ENCODE results near the gene KCNIP3.

KCNIP3 gene

GRCh38 chr2:95332036-95332435 lies 34.9 kb downstream of the KCNIP3 start:
- TF ChIP-seq OSR1 (CRISPR knock-in tag; IDR thresholded peaks at IDR 0.05), result no peak
- no peak for TF ChIP-seq ISL1 (CRISPR knock-in tag; IDR thresholded peaks at IDR 0.05)
- no peak for TF ChIP-seq ZFP3 (CRISPR knock-in tag; IDR thresholded peaks at IDR 0.05)
- no peak for TF ChIP-seq ZFP30 (CRISPR knock-in tag; IDR thresholded peaks at IDR 0.05)
- TF ChIP-seq BACH2 (CRISPR knock-in tag; IDR thresholded peaks at IDR 0.05; ENCODE audit: borderline replicate concordance), result no peak
- ATAC-seq, result no peak

DNA sequence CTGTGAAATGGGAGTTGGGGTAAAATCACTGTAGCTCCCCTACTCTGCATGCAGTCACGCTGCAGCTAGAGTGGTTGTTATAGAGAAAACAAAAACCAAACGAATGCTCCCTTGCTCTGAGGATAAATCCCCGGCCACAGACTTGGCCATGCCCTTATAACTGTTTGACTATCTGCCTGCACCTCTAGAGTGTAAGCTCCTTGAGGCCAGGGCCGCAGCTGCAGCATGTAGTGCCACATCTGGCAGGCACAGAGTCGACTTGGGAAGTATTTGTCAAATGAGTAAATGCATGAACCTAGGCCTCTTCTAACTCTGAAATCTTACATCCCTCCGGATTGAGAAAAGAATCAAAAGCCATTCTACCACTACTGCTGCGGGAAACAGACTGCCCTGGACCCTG lies 35.9 kb downstream of the KCNIP3 start:
- ATAC-seq, result no peak
- TF ChIP-seq ZNF565 (CRISPR knock-in tag; conservative IDR thresholded peaks at IDR 0.05; ENCODE audit: low read depth) (no peak), GLIS3 (CRISPR knock-in tag; IDR thresholded peaks at IDR 0.05) (no peak), SNAI2 (CRISPR knock-in tag; IDR thresholded peaks at IDR 0.05) (no peak), TCF4 (CRISPR knock-in tag; IDR thresholded peaks at IDR 0.05; ENCODE audit: borderline replicate concordance) (no peak), TOX (CRISPR knock-in tag; IDR thresholded peaks at IDR 0.05; ENCODE audit: borderline replicate concordance) (no peak), ZNF8 (CRISPR knock-in tag; IDR thresholded peaks at IDR 0.05) (no peak), TSHZ2 (CRISPR knock-in tag; IDR thresholded peaks at IDR 0.05) (no peak)
- TF ChIP-seq, protein P1, sequence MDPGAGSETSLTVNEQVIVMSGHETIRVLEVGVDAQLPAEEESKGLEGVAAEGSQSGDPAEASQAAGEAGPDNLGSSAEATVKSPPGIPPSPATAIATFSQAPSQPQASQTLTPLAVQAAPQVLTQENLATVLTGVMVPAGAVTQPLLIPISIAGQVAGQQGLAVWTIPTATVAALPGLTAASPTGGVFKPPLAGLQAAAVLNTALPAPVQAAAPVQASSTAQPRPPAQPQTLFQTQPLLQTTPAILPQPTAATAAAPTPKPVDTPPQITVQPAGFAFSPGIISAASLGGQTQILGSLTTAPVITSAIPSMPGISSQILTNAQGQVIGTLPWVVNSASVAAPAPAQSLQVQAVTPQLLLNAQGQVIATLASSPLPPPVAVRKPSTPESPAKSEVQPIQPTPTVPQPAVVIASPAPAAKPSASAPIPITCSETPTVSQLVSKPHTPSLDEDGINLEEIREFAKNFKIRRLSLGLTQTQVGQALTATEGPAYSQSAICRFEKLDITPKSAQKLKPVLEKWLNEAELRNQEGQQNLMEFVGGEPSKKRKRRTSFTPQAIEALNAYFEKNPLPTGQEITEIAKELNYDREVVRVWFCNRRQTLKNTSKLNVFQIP (CRISPR knock-in tag; IDR thresholded peaks at IDR 0.05; ENCODE audit: borderline replicate concordance, low read depth), result no peak
- TF ChIP-seq, protein P2, sequence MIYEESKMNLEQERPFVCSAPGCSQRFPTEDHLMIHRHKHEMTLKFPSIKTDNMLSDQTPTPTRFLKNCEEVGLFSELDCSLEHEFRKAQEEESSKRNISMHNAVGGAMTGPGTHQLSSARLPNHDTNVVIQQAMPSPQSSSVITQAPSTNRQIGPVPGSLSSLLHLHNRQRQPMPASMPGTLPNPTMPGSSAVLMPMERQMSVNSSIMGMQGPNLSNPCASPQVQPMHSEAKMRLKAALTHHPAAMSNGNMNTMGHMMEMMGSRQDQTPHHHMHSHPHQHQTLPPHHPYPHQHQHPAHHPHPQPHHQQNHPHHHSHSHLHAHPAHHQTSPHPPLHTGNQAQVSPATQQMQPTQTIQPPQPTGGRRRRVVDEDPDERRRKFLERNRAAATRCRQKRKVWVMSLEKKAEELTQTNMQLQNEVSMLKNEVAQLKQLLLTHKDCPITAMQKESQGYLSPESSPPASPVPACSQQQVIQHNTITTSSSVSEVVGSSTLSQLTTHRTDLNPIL (CRISPR knock-in tag; IDR thresholded peaks at IDR 0.05; ENCODE audit: low read depth), result no peak
- TF ChIP-seq, protein P3, sequence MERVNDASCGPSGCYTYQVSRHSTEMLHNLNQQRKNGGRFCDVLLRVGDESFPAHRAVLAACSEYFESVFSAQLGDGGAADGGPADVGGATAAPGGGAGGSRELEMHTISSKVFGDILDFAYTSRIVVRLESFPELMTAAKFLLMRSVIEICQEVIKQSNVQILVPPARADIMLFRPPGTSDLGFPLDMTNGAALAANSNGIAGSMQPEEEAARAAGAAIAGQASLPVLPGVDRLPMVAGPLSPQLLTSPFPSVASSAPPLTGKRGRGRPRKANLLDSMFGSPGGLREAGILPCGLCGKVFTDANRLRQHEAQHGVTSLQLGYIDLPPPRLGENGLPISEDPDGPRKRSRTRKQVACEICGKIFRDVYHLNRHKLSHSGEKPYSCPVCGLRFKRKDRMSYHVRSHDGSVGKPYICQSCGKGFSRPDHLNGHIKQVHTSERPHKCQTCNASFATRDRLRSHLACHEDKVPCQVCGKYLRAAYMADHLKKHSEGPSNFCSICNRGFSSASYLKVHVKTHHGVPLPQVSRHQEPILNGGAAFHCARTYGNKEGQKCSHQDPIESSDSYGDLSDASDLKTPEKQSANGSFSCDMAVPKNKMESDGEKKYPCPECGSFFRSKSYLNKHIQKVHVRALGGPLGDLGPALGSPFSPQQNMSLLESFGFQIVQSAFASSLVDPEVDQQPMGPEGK (CRISPR knock-in tag; IDR thresholded peaks at IDR 0.05; ENCODE audit: borderline replicate concordance), result no peak

DNA sequence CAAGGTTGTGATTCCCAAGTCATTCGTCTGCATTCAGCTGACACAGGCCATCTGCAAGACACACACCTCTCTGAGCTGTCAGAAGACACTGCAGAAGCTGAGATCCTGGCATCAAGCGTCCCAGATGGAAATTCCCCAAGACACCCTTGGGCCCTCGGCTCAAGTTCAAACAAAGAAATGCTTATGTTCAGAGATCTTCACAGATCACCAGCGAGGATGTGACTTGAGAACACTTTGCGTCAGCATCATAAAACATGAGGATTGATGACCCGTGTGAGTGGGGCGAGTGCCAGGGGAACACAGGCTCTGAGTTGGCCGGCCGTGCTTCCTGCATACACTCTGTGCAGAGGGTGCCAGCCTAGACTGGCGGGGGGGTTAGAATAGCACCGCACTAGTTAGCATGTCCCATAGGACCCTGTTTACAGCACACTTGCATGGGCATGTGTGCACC lies 36.8 kb downstream of the KCNIP3 start:
- ATAC-seq, result peak; percentile 87
- TF ChIP-seq TCF4 (CRISPR knock-in tag; IDR thresholded peaks at IDR 0.05; ENCODE audit: borderline replicate concordance) (no peak), ZNF70 (CRISPR knock-in tag; IDR thresholded peaks at IDR 0.05) (no peak), ZNF8 (CRISPR knock-in tag; IDR thresholded peaks at IDR 0.05) (no peak), CSRNP3 (CRISPR knock-in tag; IDR thresholded peaks at IDR 0.05) (no peak), RARB (CRISPR knock-in tag; IDR thresholded peaks at IDR 0.05) (no peak), ZFP30 (CRISPR knock-in tag; IDR thresholded peaks at IDR 0.05) (no peak)
- TF ChIP-seq, protein P3 (CRISPR knock-in tag; IDR thresholded peaks at IDR 0.05; ENCODE audit: borderline replicate concordance), result no peak
